ENCODE data around the gene MXI1.

DNA sequence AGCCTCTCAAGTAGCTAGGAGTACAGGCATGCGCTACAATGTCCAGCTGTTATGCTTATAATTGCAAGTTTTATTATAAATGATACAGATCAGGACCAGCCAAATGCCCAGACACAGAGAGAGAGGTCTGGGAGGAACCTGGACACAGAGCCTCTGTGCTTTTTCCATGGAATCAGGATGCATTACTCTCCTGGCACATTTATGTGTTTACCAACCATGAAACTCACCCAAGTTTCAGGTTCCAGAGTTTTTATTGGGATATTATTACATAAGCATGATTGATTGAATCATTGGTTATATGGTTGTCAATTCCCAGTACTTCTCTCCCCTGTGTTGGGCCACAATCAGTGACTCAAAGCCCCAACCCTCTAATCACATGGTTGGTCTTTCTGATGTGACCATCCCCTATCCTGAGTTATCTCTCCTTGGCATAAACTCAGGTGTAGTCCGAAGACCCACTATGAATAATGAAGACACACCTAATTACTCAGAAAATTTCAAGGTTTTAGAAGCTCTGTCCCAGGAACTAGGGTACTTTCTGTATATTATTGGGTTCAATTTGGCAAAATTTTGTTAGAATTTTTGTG is 30.6 kb downstream of the MXI1 start:
- TF ChIP-seq, protein P1, sequence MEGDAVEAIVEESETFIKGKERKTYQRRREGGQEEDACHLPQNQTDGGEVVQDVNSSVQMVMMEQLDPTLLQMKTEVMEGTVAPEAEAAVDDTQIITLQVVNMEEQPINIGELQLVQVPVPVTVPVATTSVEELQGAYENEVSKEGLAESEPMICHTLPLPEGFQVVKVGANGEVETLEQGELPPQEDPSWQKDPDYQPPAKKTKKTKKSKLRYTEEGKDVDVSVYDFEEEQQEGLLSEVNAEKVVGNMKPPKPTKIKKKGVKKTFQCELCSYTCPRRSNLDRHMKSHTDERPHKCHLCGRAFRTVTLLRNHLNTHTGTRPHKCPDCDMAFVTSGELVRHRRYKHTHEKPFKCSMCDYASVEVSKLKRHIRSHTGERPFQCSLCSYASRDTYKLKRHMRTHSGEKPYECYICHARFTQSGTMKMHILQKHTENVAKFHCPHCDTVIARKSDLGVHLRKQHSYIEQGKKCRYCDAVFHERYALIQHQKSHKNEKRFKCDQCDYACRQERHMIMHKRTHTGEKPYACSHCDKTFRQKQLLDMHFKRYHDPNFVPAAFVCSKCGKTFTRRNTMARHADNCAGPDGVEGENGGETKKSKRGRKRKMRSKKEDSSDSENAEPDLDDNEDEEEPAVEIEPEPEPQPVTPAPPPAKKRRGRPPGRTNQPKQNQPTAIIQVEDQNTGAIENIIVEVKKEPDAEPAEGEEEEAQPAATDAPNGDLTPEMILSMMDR (IDR thresholded peaks at IDR 0.05), result no peak
- TF ChIP-seq EZH2 (IDR thresholded peaks at IDR 0.05) (no peak), EZH2phosphoT487 (IDR thresholded peaks at IDR 0.05) (no peak)
